Spinal cord (tissue), 10 donors: ENCODE measurements around the gene EFCAB11. TPM values are rescaled to one million over a fixed set of nuclear protein-coding genes. Genes with fewer than 3 reads are reported as not detected.

Experiments
- DNase-seq, 6 donors: peaks; one replicate each; pipeline versions ENCODE4 v3.0.0 to v3.0.0-alpha.2; 2013 to 2015; ENCODE audit warnings: low spot score in 6 of 6, low read depth in 4 of 6
- H3K27ac ChIP-seq: one replicate; pipeline ENCODE4 v1.5.1; 2013; ENCODE audit warnings: low read depth, low read length, control low read depth
- H3K27me3 ChIP-seq: one replicate; pipeline ENCODE4 v1.6.1; 2013; ENCODE audit warnings: low read length; ENCODE audit not compliant: control insufficient read depth, insufficient read depth
- H3K36me3 ChIP-seq: one replicate; pipeline ENCODE4 v1.6.1; 2013; ENCODE audit warnings: low read length; ENCODE audit not compliant: control insufficient read depth, insufficient read depth
- H3K4me1 ChIP-seq: one replicate; pipeline ENCODE4 v1.6.1; 2013; ENCODE audit warnings: low read length; ENCODE audit not compliant: control insufficient read depth, insufficient read depth
- H3K4me3 ChIP-seq: one replicate; pipeline ENCODE4 v1.5.1; 2013; ENCODE audit warnings: low read depth, low read length, control low read depth
- H3K9me3 ChIP-seq: one replicate; pipeline ENCODE4 v1.6.1; 2013; ENCODE audit warnings: low read length; ENCODE audit not compliant: control insufficient read depth, insufficient read depth
- WGBS: methylation state at CpG from one replicate; pipeline ENCODE4 v1.1.5; 2013; ENCODE audit warnings: missing lambda C conversion rate; ENCODE audit not compliant: insufficient coverage; 5-methylcytosine and 5-hydroxymethylcytosine counted together
- polyA plus RNA-seq, 2 donors: library from polyadenylated mRNA; unstranded; fragments of 120-200 nt; gene quantifications; one replicate each; pipeline ENCODE4 v1.2.1, GENCODE V29; 2013; ENCODE audit not compliant: insufficient read length in 2 of 2
- total RNA-seq, 2 donors: library from RNA; depleted of rRNA in 1 of 2; stranded (reverse); fragments of 120-200 nt in 1 of 2; fragments of >200 nt in 1 of 2; gene quantifications; one replicate each; pipeline versions ENCODE4 v1.2.3 to v1.2.4, GENCODE V29; 2013 to 2014
- donor health status: healthy.

Gene EFCAB11
- total and polyA plus RNA-seq, 4 donors: 7.5 to 16.4 (median 13.3) TPM

GRCh38 chr14:89959853-89960445 is 5.4 kb upstream of the EFCAB11 start:
- Histone ChIP-seq H3K27me3 (no peaks in the 10 kb centered on the region), H3K27ac (no peak overlapping the region), H3K4me3 (no peak overlapping the region), H3K9me3 (no peaks in the 10 kb centered on the region), H3K4me1 (peaks cover 20% of the 10 kb centered on the region), H3K36me3 (peaks cover 10% of the 10 kb centered on the region)
- no CpG with 5 or more reads among the region's 3 CpGs for WGBS
- no peak for DNase-seq

- Histone ChIP-seq H3K4me3 (no peak overlapping the region), H3K4me1 (peaks cover 24% of the 10 kb centered on the region), H3K27ac (no peak overlapping the region), H3K36me3 (peaks cover 10% of the 10 kb centered on the region), H3K9me3 (no peaks in the 10 kb centered on the region), H3K27me3 (no peaks in the 10 kb centered on the region)
- WGBS: 80% methylated on average over 1 of the region's 1 CpG
- DNase-seq: no peak
These were observed 4.4 kb upstream of the EFCAB11 start for GRCh38 chr14:89958966-89959365.

GRCh38 chr14:89957791-89958190 is 3.3 kb upstream of the EFCAB11 start:
- Histone ChIP-seq H3K27ac (no peak overlapping the region), H3K4me1 (peaks cover 24% of the 10 kb centered on the region), H3K27me3 (no peaks in the 10 kb centered on the region), H3K36me3 (peaks cover 7% of the 10 kb centered on the region), H3K9me3 (no peaks in the 10 kb centered on the region), H3K4me3 (no peak overlapping the region)
- no peak for DNase-seq
- WGBS: 95% methylated on average over 7 of the region's 8 CpGs

- H3K27me3 ChIP-seq: no peaks in the 10 kb centered on the region
- H3K27ac ChIP-seq: no peak overlapping the region
- no peak for DNase-seq
- 100% methylated on average over 1 of the region's 1 CpG for WGBS
- no peaks in the 10 kb centered on the region for H3K9me3 ChIP-seq
- H3K4me3 ChIP-seq: no peak overlapping the region
- H3K36me3 ChIP-seq: peaks cover 7% of the 10 kb centered on the region
- H3K4me1 ChIP-seq: peaks cover 24% of the 10 kb centered on the region
These were observed 2.8 kb upstream of the EFCAB11 start for GRCh38 chr14:89957376-89957775.

- 28% methylated on average over 11 of the region's 15 CpGs for WGBS
- Histone ChIP-seq H3K27me3 (no peaks in the 10 kb centered on the region), H3K9me3 (no peaks in the 10 kb centered on the region), H3K4me3 (peak overlapping the region; percentile 82), H3K4me1 (peaks cover 24% of the 10 kb centered on the region), H3K27ac (peak overlapping the region; percentile 84), H3K36me3 (peaks cover 7% of the 10 kb centered on the region)
- DNase-seq: no peak
These were observed 2.1 kb upstream of the EFCAB11 start for GRCh38 chr14:89956661-89957009.

- H3K36me3 ChIP-seq: peaks cover 9% of the 10 kb centered on the region
- no peaks in the 10 kb centered on the region for H3K27me3 ChIP-seq
- WGBS: under 1% methylated on average over 84 of the region's 84 CpGs
- peak within 1 kb of the TSS; percentile 84 for H3K27ac ChIP-seq
- peaks cover 24% of the 10 kb centered on the region for H3K4me1 ChIP-seq
- peak; percentile 93 to 99 (median 96) for DNase-seq
- no peaks in the 10 kb centered on the region for H3K9me3 ChIP-seq
- H3K4me3 ChIP-seq: peak within 1 kb of the TSS; percentile 82
These were observed 1.5 kb upstream of the EFCAB11 start, which contains the start of gene TDP1 for GRCh38 chr14:89955745-89956660. TSS of gene TDP1 (plus strand) at chr14:89955927. CDS start at chr14:89963115, 7,188 bp downstream.

GRCh38 chr14:89955022-89955744 is 653 bp upstream of the EFCAB11 start:
- peak overlapping the region; percentile 82 for H3K4me3 ChIP-seq
- WGBS: 8% methylated on average over 11 of the region's 20 CpGs
- DNase-seq: no peak
- peak overlapping the region; percentile 82 for H3K27ac ChIP-seq
- H3K9me3 ChIP-seq: no peaks in the 10 kb centered on the region
- peaks cover 24% of the 10 kb centered on the region for H3K4me1 ChIP-seq
- H3K36me3 ChIP-seq: peaks cover 9% of the 10 kb centered on the region
- no peaks in the 10 kb centered on the region for H3K27me3 ChIP-seq

- WGBS: 86% methylated on average over 1 of the region's 1 CpG
- Histone ChIP-seq H3K9me3 (no peaks in the 10 kb centered on the region), H3K27ac (no peak overlapping the region), H3K27me3 (no peaks in the 10 kb centered on the region), H3K4me3 (peak overlapping the region; percentile 82), H3K36me3 (peaks cover 11% of the 10 kb centered on the region), H3K4me1 (peaks cover 24% of the 10 kb centered on the region)
- DNase-seq: no peak
These were observed 928 bp downstream of the EFCAB11 start for GRCh38 chr14:89953602-89954001.

- 88% methylated on average over 1 of the region's 2 CpGs for WGBS
- no peaks in the 10 kb centered on the region for H3K27me3 ChIP-seq
- H3K9me3 ChIP-seq: no peaks in the 10 kb centered on the region
- DNase-seq: no peak
- no peak overlapping the region for H3K27ac ChIP-seq
- H3K4me3 ChIP-seq: no peak overlapping the region
- H3K4me1 ChIP-seq: peaks cover 17% of the 10 kb centered on the region
- H3K36me3 ChIP-seq: peaks cover 5% of the 10 kb centered on the region
These were observed 2.0 kb downstream of the EFCAB11 start for GRCh38 chr14:89952576-89952975.
